T-helper 9 cell (primary cell): ENCODE data around the gene MCM8.
"Not testable (repeated sequence)": the region's sequence is repeated elsewhere in the genome, so short reads cannot be mapped to it uniquely, and the experiment has no call there.

Source experiments
- DNase-seq: peaks from one replicate; pipeline ENCODE4 v3.0.0-alpha.2; 2020

The MCM8 gene

GRCh38 chr20:6007529-6008103, 57.2 kb downstream of the MCM8 start:
- DNase-seq = no peak

GRCh38 chr20:6008254-6008653, 57.8 kb downstream of the MCM8 start:
- no peak for DNase-seq

DNA sequence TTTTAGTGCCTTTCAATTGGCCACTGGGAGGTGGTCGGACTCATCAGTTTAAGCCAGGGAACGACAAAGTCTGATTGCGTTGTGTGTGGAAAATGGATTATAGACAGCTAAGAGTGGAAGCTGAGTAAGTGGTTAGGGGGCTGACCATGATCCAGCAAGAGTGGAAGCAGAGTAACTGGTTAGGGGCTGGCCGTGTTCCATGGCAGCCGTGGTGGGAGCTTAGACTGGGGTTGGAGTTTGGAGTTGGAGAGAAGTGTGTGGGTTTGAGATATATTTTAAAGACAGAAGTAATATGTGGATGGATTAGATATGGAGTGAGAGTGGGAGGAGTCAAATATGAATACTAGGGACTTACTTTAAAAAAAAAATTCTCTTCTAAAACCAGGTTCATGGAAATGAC, 61.7 kb downstream of the MCM8 start:
- DNase-seq = no peak

DNA sequence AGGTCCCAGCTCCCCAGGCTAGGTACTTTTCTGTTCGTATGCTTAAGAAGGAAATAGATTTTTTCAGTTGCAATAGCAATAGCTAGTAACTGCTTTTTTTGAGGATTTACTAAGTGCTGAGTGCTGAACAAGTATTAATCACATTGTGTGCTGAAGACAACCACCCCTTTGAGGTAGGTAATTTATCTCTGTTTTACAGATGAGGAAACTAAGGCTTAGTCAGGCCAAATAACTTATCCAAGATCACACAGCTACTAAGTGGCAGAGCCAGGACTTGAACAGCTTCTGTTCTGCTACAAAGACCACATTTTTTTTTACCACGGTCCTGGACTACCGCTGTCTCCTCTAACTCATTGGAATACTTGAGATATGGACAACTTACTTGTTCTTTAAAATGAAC, 63.6 kb downstream of the MCM8 start:
- DNase-seq = no peak

GRCh38 chr20:6014957-6015356, 64.5 kb downstream of the MCM8 start:
- DNase-seq = no peak

- no peak for DNase-seq
Measured at GRCh38 chr20:6017467-6017866, 67.0 kb downstream of the MCM8 start.

DNA sequence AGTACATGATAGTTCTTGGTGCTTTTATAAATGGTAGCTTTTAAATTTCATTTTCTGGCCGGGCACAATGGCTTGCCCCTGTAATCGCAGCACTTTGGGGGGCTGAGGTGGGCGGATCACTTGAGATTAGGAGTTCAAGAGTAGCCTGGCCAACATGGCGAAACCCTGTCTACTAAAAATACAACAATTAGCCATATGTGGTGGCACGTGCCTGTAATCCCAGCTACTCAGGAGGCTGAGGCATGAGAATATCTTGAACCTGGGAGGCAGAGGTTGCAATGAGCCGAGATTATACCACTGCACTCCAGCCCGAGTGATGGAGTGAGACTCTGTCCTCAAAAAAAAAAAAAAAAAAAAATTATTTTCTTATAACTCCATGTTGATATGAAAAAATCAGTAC, 67.4 kb downstream of the MCM8 start:
- DNase-seq = no peak

DNA sequence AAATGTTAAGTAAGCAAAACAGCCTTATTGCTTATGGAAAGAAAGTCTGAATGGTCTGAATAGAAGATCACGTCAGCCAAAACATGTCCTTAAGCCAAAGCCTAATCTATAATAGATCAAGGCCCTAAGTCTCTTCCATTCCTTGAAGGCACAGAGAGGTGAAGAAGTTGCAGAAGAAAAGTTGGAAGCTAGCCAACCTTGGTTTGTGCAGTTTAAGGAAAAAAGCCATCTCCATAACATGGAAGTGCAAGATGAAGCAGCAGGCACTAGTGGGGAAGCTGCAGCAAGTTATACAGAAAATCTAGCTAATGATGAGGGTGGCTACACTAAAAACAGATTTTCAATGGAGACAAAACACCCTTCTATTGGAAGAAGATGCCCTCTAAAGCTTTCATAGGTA, 74.3 kb downstream of the MCM8 start:
- DNase-seq = no peak

DNA sequence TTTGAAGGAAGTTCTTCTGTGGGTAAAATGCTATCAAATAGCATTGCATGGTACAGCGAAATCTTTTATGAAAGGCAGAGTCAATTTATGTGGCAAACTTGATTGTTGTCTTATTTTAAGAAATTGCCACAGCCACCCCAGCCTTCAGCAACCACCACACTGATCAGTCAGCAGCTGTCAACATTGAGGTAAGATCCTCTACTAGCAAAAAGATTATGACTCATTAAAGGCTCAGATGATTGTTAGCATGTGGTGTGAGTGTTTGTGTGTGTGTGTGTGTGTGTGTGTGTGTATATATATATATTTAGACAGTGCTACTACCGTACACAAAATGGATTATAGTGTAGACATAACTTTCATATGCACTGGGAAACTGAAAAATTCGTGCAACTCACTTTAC, 75.6 kb downstream of the MCM8 start:
- DNase-seq = no peak

- DNase-seq = no peak
Measured at GRCh38 chr20:6028818-6029217, 78.4 kb downstream of the MCM8 start.

GRCh38 chr20:6029538-6029937, 79.1 kb downstream of the MCM8 start:
- DNase-seq = no peak

DNA sequence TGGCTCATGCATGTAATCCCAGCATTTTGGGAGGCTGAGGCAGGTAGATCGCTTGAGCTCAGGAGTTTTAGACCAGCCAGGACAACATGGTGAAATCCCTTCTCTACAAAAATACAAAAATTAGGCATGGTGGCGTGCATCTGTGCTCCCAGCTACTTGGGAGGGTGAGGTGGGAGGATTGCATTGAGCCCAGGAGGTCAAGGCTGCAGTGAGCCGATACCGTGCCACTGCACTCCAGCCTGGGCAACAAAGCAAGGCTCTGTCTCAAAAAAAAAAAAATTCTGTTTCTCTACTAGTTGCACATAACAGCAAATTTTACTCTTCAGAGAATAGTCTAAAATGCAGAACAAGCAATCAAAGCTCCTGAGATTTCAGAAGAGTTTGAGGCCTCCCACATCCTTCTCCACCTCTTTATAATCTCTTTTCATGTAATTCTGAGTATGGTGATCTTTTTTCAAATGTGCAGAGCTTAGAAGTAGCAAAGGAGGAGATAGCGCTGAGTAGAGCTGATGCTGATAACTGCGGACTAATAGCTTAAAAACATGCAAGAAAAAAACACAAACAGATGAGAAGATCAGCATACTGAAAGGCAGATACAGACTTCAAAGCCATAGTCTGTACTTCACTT, 80.1 kb downstream of the MCM8 start:
- DNase-seq = no peak

GRCh38 chr20:6032907-6033306, 82.5 kb downstream of the MCM8 start:
- not testable (repeated sequence) for DNase-seq

- DNase-seq = no peak
Measured at GRCh38 chr20:6034134-6034969, 83.9 kb downstream of the MCM8 start.

DNA sequence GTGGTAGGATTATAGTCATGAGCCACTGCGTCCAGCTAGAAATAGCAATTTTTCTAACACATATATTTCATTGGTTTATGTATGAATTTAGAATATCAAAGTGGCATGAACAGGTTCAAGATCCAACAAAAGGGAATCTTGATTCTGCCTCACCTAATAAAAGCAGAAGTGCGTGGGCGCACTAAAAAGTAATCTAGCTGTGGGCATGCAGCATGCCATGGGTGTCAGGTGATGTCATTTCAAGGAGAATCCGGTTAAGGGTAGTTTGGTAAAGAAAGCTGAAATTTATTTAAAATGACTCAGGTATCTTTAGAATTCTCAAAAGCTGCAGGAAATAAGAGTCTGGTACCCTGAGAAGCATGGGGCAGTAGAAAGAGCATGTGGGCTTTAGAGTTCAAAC, 85.8 kb downstream of the MCM8 start:
- no peak for DNase-seq

- DNase-seq = no peak
Measured at GRCh38 chr20:6037082-6037481, 86.6 kb downstream of the MCM8 start.

DNA sequence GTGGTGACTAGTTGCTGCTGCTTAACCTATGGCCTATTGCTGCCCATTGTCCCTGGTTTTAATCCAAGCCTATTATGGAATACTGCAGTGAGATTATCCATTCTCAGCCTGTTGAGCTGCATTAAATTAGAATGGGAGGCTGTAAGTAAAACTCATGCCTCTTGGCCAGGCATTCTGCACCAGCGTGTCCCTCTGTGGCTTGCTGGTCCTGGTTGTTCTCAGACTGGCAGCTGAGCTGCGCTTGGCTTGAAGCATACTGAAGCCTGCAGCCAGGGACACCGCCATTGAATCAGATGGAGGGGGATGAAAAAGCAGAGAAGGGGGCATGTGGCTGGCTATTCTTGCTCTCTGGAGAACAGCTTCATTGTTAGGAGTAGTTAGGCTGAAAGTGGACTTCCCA, 87.8 kb downstream of the MCM8 start:
- DNase-seq = no peak

DNA sequence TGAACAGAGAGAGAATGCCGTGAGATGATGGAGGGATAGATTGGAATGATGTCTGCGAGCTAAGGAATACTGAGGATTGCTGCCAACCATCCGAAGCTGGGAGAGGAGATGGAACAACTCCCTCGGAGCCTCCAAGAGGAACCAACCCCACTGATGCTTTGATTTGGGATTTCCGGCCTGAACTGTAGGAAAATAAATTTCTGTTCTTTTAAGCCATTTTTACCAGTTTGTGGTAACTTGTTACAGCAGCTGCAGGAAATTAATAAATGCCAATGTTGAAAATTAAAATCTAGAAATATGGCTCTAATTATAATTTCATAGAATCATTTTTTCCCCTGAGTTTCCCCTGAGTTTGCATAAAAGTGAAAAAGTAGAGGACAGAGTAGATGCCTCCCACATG, 89.3 kb downstream of the MCM8 start:
- DNase-seq = no peak

GRCh38 chr20:6040540-6040939, 90.1 kb downstream of the MCM8 start:
- no peak for DNase-seq

DNA sequence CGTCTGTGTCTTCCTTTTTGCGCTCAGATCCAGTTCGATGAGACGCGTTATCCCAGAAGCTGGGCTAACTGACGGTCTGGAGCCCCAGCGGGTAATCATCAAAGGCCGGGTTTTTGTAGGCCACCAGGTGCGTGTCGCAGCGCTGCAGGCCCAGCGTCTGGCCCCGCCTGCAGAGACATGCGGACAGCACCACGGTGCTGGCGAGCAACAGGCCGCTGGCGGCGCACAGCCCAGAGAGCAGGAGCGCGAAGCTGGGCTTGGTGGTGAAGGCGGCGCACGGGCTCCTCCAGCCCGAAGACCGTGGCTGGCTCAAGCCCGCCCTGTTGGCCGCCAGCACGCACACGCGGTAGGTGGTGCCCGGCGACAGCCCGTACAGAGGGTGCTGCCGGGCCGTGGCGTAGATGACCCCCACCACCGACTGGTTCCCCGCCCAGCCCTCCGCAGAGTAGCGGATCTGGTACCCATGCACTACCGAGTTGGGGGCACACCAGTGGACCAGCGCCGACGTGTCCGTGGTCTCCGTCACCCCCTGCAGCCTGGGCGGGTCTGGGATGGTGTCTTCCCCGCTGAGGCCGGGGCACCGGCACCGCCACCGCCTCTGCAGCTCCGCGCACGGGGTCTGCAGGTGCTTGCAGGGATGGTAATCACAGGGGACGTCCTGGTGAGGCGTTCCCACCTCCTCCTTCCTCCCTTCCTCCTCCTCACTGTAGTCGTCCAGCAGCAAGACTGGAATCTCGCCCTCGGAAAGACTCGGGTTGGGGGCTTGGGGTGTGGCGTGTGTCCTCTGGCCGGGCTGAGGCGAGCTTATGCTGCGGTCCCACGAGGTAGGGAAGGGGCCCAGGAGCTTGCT, 90.7 kb downstream of the MCM8 start:
- DNase-seq = no peak

GRCh38 chr20:6041808-6042265, 91.4 kb downstream of the MCM8 start:
- no peak for DNase-seq

GRCh38 chr20:6044115-6044514, 93.7 kb downstream of the MCM8 start:
- DNase-seq = no peak

DNA sequence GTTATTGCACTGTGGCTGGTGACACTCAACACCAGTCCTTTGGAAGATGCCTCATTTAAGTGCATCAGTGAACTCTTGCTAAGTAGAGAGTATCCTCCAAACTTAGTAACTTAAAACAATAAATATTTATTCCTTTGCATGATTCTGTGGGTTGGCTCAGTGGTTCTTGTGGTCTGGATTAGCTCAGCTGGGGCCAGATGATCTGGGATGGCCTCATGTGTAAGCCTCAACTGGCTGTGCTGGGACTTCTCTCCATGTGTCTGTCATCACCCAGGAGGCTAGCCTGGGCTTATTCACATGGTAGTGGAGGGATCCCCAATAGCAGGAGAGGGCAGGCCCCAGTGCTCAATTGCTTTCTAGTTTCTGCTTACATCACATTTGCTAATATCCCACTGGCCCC, 95.1 kb downstream of the MCM8 start:
- no peak for DNase-seq
